Measurements from ENCODE around the gene OSBPL3. TPM values are rescaled to one million over a fixed set of nuclear protein-coding genes. Genes with fewer than 3 reads are reported as not detected.

OSBPL3 gene
- total RNA-seq, 1 experiment from 2014 or later, result 8.6 TPM

DNA sequence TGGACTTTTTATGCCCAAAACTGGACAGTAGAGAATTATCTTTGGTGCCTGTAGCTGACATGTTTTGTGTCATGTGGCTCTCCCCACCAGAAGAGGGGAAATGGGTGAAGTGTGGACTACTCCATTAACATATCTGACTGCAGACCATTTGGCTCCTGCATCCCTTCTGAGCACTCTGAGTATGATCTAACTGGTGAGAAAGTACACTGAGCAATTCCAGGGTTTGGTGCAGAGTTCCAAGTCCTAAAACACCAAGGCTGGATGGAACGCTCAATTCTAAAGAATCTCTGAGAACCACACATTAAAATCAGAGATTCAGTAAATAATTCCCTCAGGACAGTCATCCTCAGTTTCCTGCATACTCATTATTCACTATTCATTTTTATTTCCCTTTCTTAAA is 22.8 kb upstream of the OSBPL3 start:
- H3T11ph ChIP-seq (ENCODE audit: low read length), result no peak overlapping the region

More for the DNA sequence above, 22.8 kb upstream of the OSBPL3 start:
- no peak overlapping the region for H3K18ac ChIP-seq (ENCODE audit: insufficient read length, low read depth, low read length)
- no peaks in the 10 kb centered on the region for H3K23me2 ChIP-seq (ENCODE audit: insufficient read length, low read depth, low read length, poor library complexity, severe bottlenecking)
- H3K4me1 Mint-ChIP-seq, result peaks cover 15% of the 10 kb centered on the region in 2 experiments
- H2BK15ac ChIP-seq (ENCODE audit: low read depth, low read length), result no peak overlapping the region
- no peak overlapping the region for H2BK20ac ChIP-seq (ENCODE audit: low read depth, low read length, poor library complexity, severe bottlenecking)
- no peak overlapping the region for H3K4ac ChIP-seq (ENCODE audit: low read depth, low read length)
- DNase-seq, result no peak
- WGBS (ENCODE audit: extremely low coverage, insufficient read length, low lambda C conversion rate), result no CpG with 5 or more reads among the region's 1 CpG
- no peak overlapping the region for H2BK12ac ChIP-seq (ENCODE audit: insufficient read length, low read depth, low read length)
- no peak overlapping the region for H3K14ac ChIP-seq (ENCODE audit: insufficient read depth, low read length)
- H3K27ac ChIP-seq (ENCODE audit: insufficient read length, low read depth, low read length), result no peak overlapping the region
- peaks cover 9 to 10% of the 10 kb centered on the region in 2 experiments; a peak in 4 of 5 replicates for H3K9me3 Mint-ChIP-seq
- peaks cover 7% of the 10 kb centered on the region; the same call in 1 of the 2 replicates for H3K4me1 ChIP-seq (ENCODE audit: insufficient read depth, low read length)
- H3K27me3 Mint-ChIP-seq (ENCODE audit: low read depth), result peaks cover 1% of the 10 kb centered on the region; the same call in 1 of the 2 replicates
- H3K27ac Mint-ChIP-seq, result no peak overlapping the region
- H3K23ac ChIP-seq (ENCODE audit: insufficient read length, low read depth, low read length), result no peak overlapping the region
- TF ChIP-seq, protein P1, sequence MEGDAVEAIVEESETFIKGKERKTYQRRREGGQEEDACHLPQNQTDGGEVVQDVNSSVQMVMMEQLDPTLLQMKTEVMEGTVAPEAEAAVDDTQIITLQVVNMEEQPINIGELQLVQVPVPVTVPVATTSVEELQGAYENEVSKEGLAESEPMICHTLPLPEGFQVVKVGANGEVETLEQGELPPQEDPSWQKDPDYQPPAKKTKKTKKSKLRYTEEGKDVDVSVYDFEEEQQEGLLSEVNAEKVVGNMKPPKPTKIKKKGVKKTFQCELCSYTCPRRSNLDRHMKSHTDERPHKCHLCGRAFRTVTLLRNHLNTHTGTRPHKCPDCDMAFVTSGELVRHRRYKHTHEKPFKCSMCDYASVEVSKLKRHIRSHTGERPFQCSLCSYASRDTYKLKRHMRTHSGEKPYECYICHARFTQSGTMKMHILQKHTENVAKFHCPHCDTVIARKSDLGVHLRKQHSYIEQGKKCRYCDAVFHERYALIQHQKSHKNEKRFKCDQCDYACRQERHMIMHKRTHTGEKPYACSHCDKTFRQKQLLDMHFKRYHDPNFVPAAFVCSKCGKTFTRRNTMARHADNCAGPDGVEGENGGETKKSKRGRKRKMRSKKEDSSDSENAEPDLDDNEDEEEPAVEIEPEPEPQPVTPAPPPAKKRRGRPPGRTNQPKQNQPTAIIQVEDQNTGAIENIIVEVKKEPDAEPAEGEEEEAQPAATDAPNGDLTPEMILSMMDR (conservative IDR thresholded peaks at IDR 0.05), result no peak
- H4K5ac ChIP-seq (ENCODE audit: insufficient read length, low read depth, low read length), result no peak overlapping the region
- no peak overlapping the region for H3K9ac ChIP-seq (ENCODE audit: extremely low read depth, insufficient read length, low read length)
- no peak overlapping the region for H2BK120ac ChIP-seq (ENCODE audit: low read depth, low read length, poor library complexity, severe bottlenecking)
- H4K91ac ChIP-seq (ENCODE audit: insufficient read length, low read depth, low read length), result no peak overlapping the region
- H3K56ac ChIP-seq (ENCODE audit: insufficient read length, low read depth, low read length), result no peak overlapping the region
- H3K79me1 ChIP-seq (ENCODE audit: insufficient read depth, low read depth, low read length, poor library complexity, severe bottlenecking), result no peaks in the 10 kb centered on the region
- no peaks in the 10 kb centered on the region for H3K79me2 ChIP-seq (ENCODE audit: insufficient read depth, low read length)
- no peaks in the 10 kb centered on the region for H3K27me3 ChIP-seq (ENCODE audit: insufficient read depth, low read length)
- no peaks in the 10 kb centered on the region for H4K20me1 ChIP-seq (ENCODE audit: control insufficient read depth, insufficient read depth, insufficient read length)
- H2AFZ ChIP-seq (ENCODE audit: low read length), result no peak overlapping the region
- no peaks in the 10 kb centered on the region for H3K9me3 ChIP-seq (ENCODE audit: control insufficient read depth, low read depth, low read length)
- peaks cover 2 to 10% (median 2%) of the 10 kb centered on the region in 3 experiments; a peak in 4 of 7 replicates for H3K36me3 Mint-ChIP-seq (ENCODE audit: insufficient read depth in 1 of 3, low read depth in 3 of 3)
- no peak overlapping the region for H2AK5ac ChIP-seq (ENCODE audit: insufficient read length, low read length)
- no peak overlapping the region for H2BK5ac ChIP-seq (ENCODE audit: insufficient read length, low read length)
- no peak overlapping the region for H4K8ac ChIP-seq (replicated peaks; ENCODE audit: insufficient read length, low read depth, low read length)
- no peak overlapping the region for H3K4me3 Mint-ChIP-seq
- no peak overlapping the region for H3K4me2 ChIP-seq (ENCODE audit: insufficient read depth, insufficient read length, low read length)

Measured in H9 (cell line).